IMR-90 (cell line): ENCODE measurements around the gene TRAPPC5. TPM values are rescaled to one million over a fixed set of nuclear protein-coding genes. Genes with fewer than 3 reads are reported as not detected.

Experiments
- ATAC-seq: fragments of 200-7000 bp; cut with Tn5 transposase; 2 replicates; pipeline ENCODE4 v1.9.1; 2020; ENCODE audit warnings: low read depth, mild to moderate bottlenecking, moderate library complexity
- BruUV-seq: library from RNA; stranded (reverse); fragments of 400-500 nt; replicated peaks from 2 replicates; lab custom pipeline; 2021; lab: Mats Ljungman, UMichigan
- CTCF ChIA-PET: fragments of 300-600 bp; formaldehyde crosslinking; extraction: SDS; loops from one replicate; lab custom pipeline; 2021; ENCODE audit warnings: antibody characterized with exemption; lab: Yijun Ruan, JAX
- POLR2A ChIA-PET: fragments of 300-600 bp; sonication (Branson Sonifier 250); formaldehyde crosslinking; loops from one replicate; lab custom pipeline; 2022; ENCODE audit warnings: antibody characterized with exemption; ENCODE audit not compliant: unreplicated experiment; lab: Charles Lee
- DNase-seq: peaks from one replicate; pipeline ENCODE4 v3.0.0; 2013
- H2AFZ ChIP-seq: replicated peaks from 2 replicates; pipeline ENCODE3; 2013; ENCODE audit warnings: low read length, mild to moderate bottlenecking; ENCODE audit not compliant: poor library complexity
- H2AK5ac ChIP-seq: 2 replicates; pipeline ENCODE4 v1.6.1; 2013; ENCODE audit warnings: low read depth, low read length, inconsistent platforms
- H2AK9ac ChIP-seq: replicated peaks from 2 replicates; pipeline ENCODE3; 2013; ENCODE audit warnings: mild to moderate bottlenecking, low read depth, low read length, moderate library complexity; ENCODE audit not compliant: poor library complexity
- H2BK120ac ChIP-seq: 2 replicates; pipeline ENCODE4 v1.6.1; 2013; ENCODE audit warnings: low read depth, low read length, inconsistent platforms
- H2BK15ac ChIP-seq: 3 replicates; pipeline ENCODE4 v1.6.1; 2013; ENCODE audit warnings: low read depth, low read length, inconsistent platforms
- H2BK20ac ChIP-seq: 2 replicates; pipeline ENCODE4 v1.6.1; 2013; ENCODE audit warnings: low read depth, mild to moderate bottlenecking, inconsistent platforms, low read length, moderate library complexity
- H2BK5ac ChIP-seq: 2 replicates; pipeline ENCODE4 v1.6.1; 2013; ENCODE audit warnings: mild to moderate bottlenecking, low read depth, low read length, inconsistent platforms; ENCODE audit not compliant: poor library complexity, severe bottlenecking
- H3K14ac ChIP-seq: replicated peaks from 2 replicates; pipeline ENCODE4 v1.6.1; 2013; ENCODE audit warnings: low read depth, low read length, inconsistent platforms
- H3K18ac ChIP-seq: 2 replicates; pipeline ENCODE4 v1.6.1; 2013; ENCODE audit warnings: low read depth, low read length, control low read depth
- H3K23ac ChIP-seq: 2 replicates; pipeline ENCODE4 v1.6.1; 2013; ENCODE audit warnings: low read depth, low read length, inconsistent platforms
- H3K27ac ChIP-seq: 2 replicates; pipeline ENCODE4 v1.5.1; 2013; ENCODE audit warnings: mild to moderate bottlenecking, control low read depth, low read length; ENCODE audit not compliant: insufficient read depth
- H3K27me3 ChIP-seq: 2 replicates; pipeline ENCODE4 v1.6.1; 2013; ENCODE audit warnings: low read length; ENCODE audit not compliant: control insufficient read depth, insufficient read depth
- H3K36me3 ChIP-seq: 2 replicates; pipeline ENCODE4 v1.6.1; 2013; ENCODE audit warnings: low read length, mixed read lengths; ENCODE audit not compliant: control insufficient read depth, insufficient read depth
- H3K4ac ChIP-seq: 2 replicates; pipeline ENCODE4 v1.6.1; 2013; ENCODE audit warnings: low read depth, low read length, inconsistent platforms
- H3K4me1 ChIP-seq: 2 replicates; pipeline ENCODE4 v1.6.1; 2013; ENCODE audit warnings: low read length, mixed read lengths; ENCODE audit not compliant: control insufficient read depth, insufficient read depth
- H3K4me2 ChIP-seq: 2 replicates; pipeline ENCODE4 v1.6.1; 2013; ENCODE audit warnings: low read depth, mild to moderate bottlenecking, control low read depth, low read length, moderate library complexity
- H3K4me3 ChIP-seq: 2 replicates; pipeline ENCODE4 v1.5.1; 2013; ENCODE audit warnings: low read depth, mild to moderate bottlenecking, control low read depth, low read length, moderate library complexity; ENCODE audit not compliant: insufficient read depth
- H3K56ac ChIP-seq: 2 replicates; pipeline ENCODE4 v1.6.1; 2013; ENCODE audit warnings: low read length, inconsistent platforms; ENCODE audit not compliant: insufficient read depth; ENCODE audit errors: extremely low read depth
- H3K79me1 ChIP-seq, 2 experiments: 2 replicates each; pipeline ENCODE4 v1.6.1; 2013; ENCODE audit warnings: low read length in 2 of 2, inconsistent platforms in 1 of 2, low read depth in 1 of 2
- H3K9ac ChIP-seq: 2 replicates; pipeline ENCODE4 v1.6.1; 2013; ENCODE audit warnings: low read depth, low read length, control low read depth
- H3K9me1 ChIP-seq: 2 replicates; pipeline ENCODE4 v1.6.1; 2013; ENCODE audit warnings: low read length, inconsistent platforms; ENCODE audit not compliant: insufficient read depth
- H3K9me3 ChIP-seq: 2 replicates; pipeline ENCODE4 v1.6.1; 2013; ENCODE audit warnings: low read length; ENCODE audit not compliant: control insufficient read depth, insufficient read depth
- H4K20me1 ChIP-seq: 2 replicates; pipeline ENCODE4 v1.6.1; 2013; ENCODE audit warnings: low read length, inconsistent platforms; ENCODE audit not compliant: insufficient read depth
- H4K5ac ChIP-seq: 2 replicates; pipeline ENCODE4 v1.6.1; 2013; ENCODE audit warnings: mild to moderate bottlenecking, low read depth, low read length, control low read depth
- H4K8ac ChIP-seq, 2 experiments: 2 replicates each; pipeline ENCODE4 v1.6.1; 2013; ENCODE audit warnings: low read depth in 2 of 2, low read length in 2 of 2, control low read depth in 1 of 2, inconsistent platforms in 1 of 2
- H4K91ac ChIP-seq: 2 replicates; pipeline ENCODE4 v1.6.1; 2013; ENCODE audit warnings: low read depth, low read length, inconsistent platforms; ENCODE audit not compliant: insufficient read depth
- BHLHE40 ChIP-seq: fragments of 150-350 bp; IDR thresholded peaks from 2 replicates; pipeline ENCODE4 v1.6.1; 2016; ENCODE audit warnings: mild to moderate bottlenecking, low read depth, low read length
- CEBPB ChIP-seq: IDR thresholded peaks from 2 replicates; pipeline ENCODE4 v1.6.1; 2012; ENCODE audit warnings: low read depth, low read length, improper control_type of control experiment
- CHD1 ChIP-seq: IDR thresholded peaks from 2 replicates; pipeline ENCODE4 v1.6.1; 2012; ENCODE audit warnings: low read depth, low read length, improper control_type of control experiment
- CTCF ChIP-seq: conservative IDR thresholded peaks from 2 replicates; pipeline ENCODE4 v1.5.1; 2012; ENCODE audit warnings: mild to moderate bottlenecking, low read depth, low read length, improper control_type of control experiment
- MAZ ChIP-seq: IDR thresholded peaks from 2 replicates; pipeline ENCODE4 v1.6.1; 2012; ENCODE audit warnings: low read depth, mild to moderate bottlenecking, low read length, improper control_type of control experiment, moderate library complexity, borderline replicate concordance
- NFE2L2 ChIP-seq: fragments of 150-350 bp; IDR thresholded peaks from 2 replicates; pipeline ENCODE4 v1.6.1; 2016; ENCODE audit warnings: low read depth, mild to moderate bottlenecking, low read length
- POLR2A ChIP-seq: IDR thresholded peaks from 2 replicates; pipeline ENCODE4 v1.6.1; 2012; ENCODE audit warnings: mild to moderate bottlenecking, low read depth, low read length
- WGBS, 2 experiments: methylation state at CpG; one replicate each; pipeline versions ENCODE4 v1.1.5 to v1.1.7; 2013; ENCODE audit warnings: missing lambda C conversion rate in 2 of 2; ENCODE audit not compliant: insufficient read length in 1 of 2; ENCODE audit errors: extremely low coverage in 2 of 2; 5-methylcytosine and 5-hydroxymethylcytosine counted together
- dilution Hi-C: fragments of 300-500 bp; cut with HindIII; formaldehyde crosslinking; loops from one replicate; pipeline ENCODE4 v1.14.3; 2018; ENCODE audit warnings: low sequenced_read_pairs; ENCODE audit not compliant: unreplicated experiment
- in situ Hi-C: fragments of 300-500 bp; cut with MboI; formaldehyde crosslinking; loops from 3 replicates; pipeline ENCODE4 v1.14.3; 2019; ENCODE audit warnings: low sequenced_read_pairs, inconsistent platforms, mixed read lengths
- intact Hi-C: fragments of 100-400 bp; cut with micrococcal nuclease; formaldehyde crosslinking; loops from 2 replicates; pipeline ENCODE4 v1.10.0; 2022
- polyA plus RNA-seq, 3 experiments: library from polyadenylated mRNA; depleted of rRNA; stranded (reverse); fragments of >200 nt; gene quantifications; 2 replicates each; pipeline ENCODE4 v1.2.3, GENCODE V29; 2012; ENCODE audit warnings: low replicate concordance in 1 of 3
- total RNA-seq: library from RNA; depleted of rRNA; stranded (reverse); fragments of >200 nt; gene quantifications from 2 replicates; pipeline ENCODE4 v1.2.3, GENCODE V29; 2012
- TF ChIP-seq, protein P1 (sequence below): fragments of 150-350 bp; IDR thresholded peaks from 2 replicates; pipeline ENCODE4 v1.6.1; 2016; ENCODE audit warnings: low read depth, mild to moderate bottlenecking, low read length, moderate library complexity, borderline replicate concordance

The TRAPPC5 gene
- total and polyA plus RNA-seq, 2 of the 4 experiments (the other 2 are of a cell fraction), result 54.7 to 109 TPM

- no peak for TF ChIP-seq MAZ
- TF ChIP-seq NFE2L2, result no peak
- TF ChIP-seq POLR2A, result no peak
- TF ChIP-seq CEBPB, result no peak
Observed at GRCh38 chr19:7731218-7731595, 50.6 kb downstream of the TRAPPC5 start (continued).

DNA sequence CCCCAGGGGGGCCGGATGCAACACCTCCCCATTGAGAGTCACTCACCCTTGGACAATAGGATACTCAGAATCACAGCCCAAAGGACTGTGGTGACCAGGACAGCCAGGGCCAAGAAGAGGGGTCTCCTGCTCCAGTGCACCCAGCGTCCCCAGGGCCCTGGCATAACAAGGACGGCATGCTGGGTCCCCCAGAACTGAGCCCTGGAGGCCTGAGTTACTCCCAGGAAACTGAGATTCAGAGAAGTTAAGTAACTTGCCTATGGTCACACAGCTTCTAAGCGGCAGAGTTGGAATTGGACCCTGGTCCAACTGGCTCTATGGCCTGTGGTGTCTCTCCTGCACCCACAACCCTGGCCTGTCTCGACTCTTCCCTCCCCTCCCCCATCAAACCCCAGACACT is 51.0 kb downstream of the TRAPPC5 start:
- no TSS peak for BruUV-seq
- H3K23ac ChIP-seq, result no peak overlapping the region
- H3K4ac ChIP-seq, result no peak overlapping the region
- H2BK20ac ChIP-seq, result no peak overlapping the region
- no peak overlapping the region for H2BK5ac ChIP-seq
- in situ Hi-C loops, result no loop called here
- H2BK15ac ChIP-seq, result no peak overlapping the region
- no peaks in the 10 kb centered on the region for H3K9me3 ChIP-seq
- H3K27ac ChIP-seq, result no peak overlapping the region
- no peak overlapping the region for H2BK120ac ChIP-seq
- H3K9me1 ChIP-seq, result no peaks in the 10 kb centered on the region
- H3K4me2 ChIP-seq, result no peak overlapping the region
- no peak overlapping the region for H3K56ac ChIP-seq
- no peaks in the 10 kb centered on the region for H3K79me1 ChIP-seq
- H4K5ac ChIP-seq, result no peak overlapping the region
- no peak overlapping the region for H3K4me3 ChIP-seq
- H2AK9ac ChIP-seq, result no peak overlapping the region
- H2AFZ ChIP-seq, result no peak overlapping the region
- WGBS, 2 experiments, result no CpG with 5 or more reads among the region's 5 CpGs
- no peaks in the 10 kb centered on the region for H3K36me3 ChIP-seq
- no peak overlapping the region for H4K8ac ChIP-seq
- POLR2A ChIA-PET, result no interaction called here
- CTCF ChIA-PET, result no interaction called here
- no peak for DNase-seq
- H3K18ac ChIP-seq, result no peak overlapping the region
- dilution Hi-C loops, result no loop called here
- intact Hi-C loops, result no loop called here
- H3K9ac ChIP-seq, result no peak overlapping the region
- H3K14ac ChIP-seq, result no peak overlapping the region
- no peak for ATAC-seq
- no peak overlapping the region for H2AK5ac ChIP-seq
- peaks cover 48% of the 10 kb centered on the region for H3K27me3 ChIP-seq
- no peaks in the 10 kb centered on the region for H3K4me1 ChIP-seq
- H4K91ac ChIP-seq, result no peak overlapping the region
- TF ChIP-seq POLR2A, result no peak
- TF ChIP-seq BHLHE40, result no peak
- no peak for TF ChIP-seq CHD1
- TF ChIP-seq, protein P1, sequence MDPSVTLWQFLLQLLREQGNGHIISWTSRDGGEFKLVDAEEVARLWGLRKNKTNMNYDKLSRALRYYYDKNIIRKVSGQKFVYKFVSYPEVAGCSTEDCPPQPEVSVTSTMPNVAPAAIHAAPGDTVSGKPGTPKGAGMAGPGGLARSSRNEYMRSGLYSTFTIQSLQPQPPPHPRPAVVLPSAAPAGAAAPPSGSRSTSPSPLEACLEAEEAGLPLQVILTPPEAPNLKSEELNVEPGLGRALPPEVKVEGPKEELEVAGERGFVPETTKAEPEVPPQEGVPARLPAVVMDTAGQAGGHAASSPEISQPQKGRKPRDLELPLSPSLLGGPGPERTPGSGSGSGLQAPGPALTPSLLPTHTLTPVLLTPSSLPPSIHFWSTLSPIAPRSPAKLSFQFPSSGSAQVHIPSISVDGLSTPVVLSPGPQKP, result no peak
- no peak for TF ChIP-seq CTCF
- H4K20me1 ChIP-seq, result no peaks in the 10 kb centered on the region
